ENCODE measurements around the gene DDI1.

- TF ChIP-seq, protein P1, sequence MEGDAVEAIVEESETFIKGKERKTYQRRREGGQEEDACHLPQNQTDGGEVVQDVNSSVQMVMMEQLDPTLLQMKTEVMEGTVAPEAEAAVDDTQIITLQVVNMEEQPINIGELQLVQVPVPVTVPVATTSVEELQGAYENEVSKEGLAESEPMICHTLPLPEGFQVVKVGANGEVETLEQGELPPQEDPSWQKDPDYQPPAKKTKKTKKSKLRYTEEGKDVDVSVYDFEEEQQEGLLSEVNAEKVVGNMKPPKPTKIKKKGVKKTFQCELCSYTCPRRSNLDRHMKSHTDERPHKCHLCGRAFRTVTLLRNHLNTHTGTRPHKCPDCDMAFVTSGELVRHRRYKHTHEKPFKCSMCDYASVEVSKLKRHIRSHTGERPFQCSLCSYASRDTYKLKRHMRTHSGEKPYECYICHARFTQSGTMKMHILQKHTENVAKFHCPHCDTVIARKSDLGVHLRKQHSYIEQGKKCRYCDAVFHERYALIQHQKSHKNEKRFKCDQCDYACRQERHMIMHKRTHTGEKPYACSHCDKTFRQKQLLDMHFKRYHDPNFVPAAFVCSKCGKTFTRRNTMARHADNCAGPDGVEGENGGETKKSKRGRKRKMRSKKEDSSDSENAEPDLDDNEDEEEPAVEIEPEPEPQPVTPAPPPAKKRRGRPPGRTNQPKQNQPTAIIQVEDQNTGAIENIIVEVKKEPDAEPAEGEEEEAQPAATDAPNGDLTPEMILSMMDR (IDR thresholded peaks at IDR 0.05) = no peak
- TF ChIP-seq POLR2A (IDR thresholded peaks at IDR 0.05) = no peak
These were observed 48.5 kb upstream of the DDI1 start for GRCh38 chr11:103987629-103988594.
